GM21447 (cell line): ENCODE results near the gene SGCA.
A peak's percentile ranks its signal among the peaks of the same experiment; 100 is the strongest.

ENCODE experiments used
- ATAC-seq: cut with Tn5 transposase; IDR thresholded peaks from one replicate; pipeline ENCODE4 v1.9.1; 2021; ENCODE audit not compliant: unreplicated experiment

The SGCA gene

DNA sequence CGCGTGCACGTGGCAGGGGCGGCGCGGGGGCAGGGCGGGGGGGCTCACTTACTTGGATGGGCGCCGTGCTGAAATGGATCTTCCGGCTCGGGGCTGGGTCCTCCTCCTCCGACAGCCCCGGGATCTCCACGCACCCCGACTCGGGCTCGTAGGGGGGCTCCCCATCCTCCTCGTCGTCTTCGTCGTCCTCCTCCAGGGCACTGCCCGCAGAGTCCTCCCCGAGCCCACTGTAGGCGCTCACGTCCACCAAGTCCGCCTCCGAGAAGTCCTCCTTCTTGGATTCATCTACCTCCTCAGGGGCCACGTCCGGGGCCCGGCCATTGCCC lies 16.8 kb upstream of the SGCA start:
- no peak for ATAC-seq

DNA sequence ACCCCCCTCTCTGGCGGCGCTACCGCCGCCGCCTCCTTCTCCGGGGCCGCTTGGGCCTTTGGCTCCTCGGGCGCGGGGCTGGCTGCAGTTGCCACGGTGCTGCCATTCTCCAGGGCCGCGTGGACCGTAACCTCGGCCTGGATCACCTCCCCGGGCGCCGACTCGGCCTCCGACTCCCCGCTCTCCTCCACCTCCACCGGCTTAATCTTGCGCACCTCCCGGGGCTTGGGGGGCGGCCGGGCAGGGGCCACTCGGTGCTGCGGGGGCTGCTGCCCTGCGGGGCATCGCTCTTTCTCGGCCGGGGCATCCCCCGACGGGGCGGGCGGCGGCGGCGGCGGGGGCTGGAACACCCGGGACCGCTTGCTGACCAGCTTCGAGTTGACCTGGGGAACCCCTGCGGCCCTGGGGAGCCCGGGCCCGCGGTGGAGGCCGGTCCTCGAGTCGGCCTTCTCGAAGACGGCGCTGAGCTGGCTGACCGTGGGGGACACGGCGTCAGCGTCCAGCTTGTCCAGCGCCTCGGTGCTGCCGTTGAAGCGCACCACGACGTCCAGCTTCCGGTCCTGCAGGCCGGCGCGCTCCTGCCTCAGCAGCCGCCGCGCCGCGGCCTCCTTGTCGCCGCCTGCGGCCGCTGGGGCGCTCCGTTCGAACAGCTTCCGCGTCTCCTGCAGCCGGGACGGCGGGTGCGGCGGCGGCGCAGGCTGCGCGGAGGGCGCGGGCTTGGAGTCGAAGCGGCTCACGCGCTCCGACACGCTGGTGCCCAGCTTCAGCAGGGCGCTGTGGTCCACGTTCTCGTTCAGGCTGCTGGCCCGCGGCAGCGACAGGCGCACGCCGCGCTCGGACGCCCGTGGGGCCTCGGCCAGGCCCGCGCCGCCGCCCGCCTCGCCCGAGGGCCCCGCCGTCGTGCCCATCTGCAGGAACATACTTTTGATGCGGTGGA lies 16.1 kb upstream of the SGCA start:
- no peak for ATAC-seq

DNA sequence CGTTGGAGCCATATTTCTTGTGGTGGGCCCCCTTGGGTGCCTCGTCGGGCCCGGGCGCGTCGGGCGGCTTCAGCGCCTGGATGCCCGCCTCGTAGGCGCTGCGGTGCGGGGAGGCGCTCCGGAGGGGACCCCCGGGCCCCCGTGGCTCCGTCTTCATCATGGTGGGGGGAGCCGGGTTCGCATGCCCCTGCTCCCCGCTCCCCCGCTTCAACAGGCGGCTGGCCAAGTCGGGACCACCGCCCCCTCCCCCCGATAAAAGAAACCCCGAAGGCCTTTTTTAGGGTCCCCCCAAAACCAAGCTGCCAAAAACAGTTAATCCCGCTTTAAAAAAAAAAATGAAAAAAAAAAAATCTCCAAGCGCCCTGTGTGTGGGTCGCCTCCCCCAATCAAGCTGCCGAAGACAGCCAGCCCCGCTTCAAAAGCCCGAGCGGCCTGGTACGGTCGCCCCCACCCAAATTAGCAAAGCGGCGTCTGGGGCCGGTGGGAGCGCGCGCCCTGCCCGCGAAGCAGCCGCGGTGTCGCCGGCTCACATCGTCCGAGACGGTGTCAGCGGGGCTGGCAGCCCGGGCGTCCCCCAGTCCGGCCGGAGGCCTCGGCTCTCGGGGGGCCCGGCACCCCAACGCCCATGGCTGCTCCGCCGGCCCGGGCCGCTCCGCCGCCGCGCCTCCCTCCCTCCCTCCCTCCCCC lies 15.3 kb upstream of the SGCA start, which contains the start of gene PPP1R9B:
Gene PPP1R9B (minus strand): TSS at position 324 of the 687 bp plus-strand sequence. CDS start 164 bp downstream, at position 160.
- ATAC-seq, result no peak

DNA sequence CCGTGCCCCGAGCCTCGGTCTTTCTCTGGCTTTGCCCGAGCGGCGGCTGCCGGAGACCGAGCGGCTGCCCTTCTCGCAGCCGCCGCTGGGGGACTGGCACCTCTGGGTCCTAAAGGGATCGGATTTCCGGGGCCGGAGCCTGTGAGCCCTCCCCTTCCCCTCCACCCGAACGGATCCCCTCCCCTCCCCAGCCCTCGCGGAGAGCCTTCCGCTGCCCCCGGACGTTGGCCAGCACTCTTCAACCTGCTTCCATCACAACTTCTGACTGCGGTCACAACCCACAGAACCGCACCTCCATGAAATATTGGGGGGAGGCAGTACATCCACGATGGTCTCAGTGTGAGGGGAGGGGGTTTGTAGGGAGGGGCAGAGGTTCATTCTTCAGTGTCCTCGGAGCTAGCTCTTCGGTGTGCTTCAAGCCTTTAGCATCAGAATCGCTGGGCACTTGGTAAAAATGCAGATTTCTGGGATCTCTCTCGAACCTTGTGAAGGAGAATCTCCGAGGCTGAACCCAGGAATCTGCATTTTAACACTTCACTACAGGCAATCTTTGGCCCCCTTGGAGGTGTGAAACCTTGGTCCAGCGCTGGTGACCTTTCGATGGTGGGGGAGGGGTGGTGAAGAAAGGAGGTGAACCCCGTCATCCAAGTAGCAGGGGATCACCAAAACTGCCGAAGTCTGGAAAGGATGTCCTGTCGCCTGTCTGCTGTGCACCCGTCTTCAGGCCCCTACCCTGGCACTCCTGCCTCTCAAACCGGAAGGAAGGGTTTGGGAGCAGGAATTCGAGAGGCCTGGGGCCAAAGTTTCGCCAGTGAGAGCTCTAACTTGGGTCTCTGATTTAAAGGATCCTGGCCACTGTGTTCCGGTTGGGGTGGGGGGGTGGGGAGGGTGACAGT lies 14.5 kb upstream of the SGCA start:
- ATAC-seq, result peak; percentile 27

DNA sequence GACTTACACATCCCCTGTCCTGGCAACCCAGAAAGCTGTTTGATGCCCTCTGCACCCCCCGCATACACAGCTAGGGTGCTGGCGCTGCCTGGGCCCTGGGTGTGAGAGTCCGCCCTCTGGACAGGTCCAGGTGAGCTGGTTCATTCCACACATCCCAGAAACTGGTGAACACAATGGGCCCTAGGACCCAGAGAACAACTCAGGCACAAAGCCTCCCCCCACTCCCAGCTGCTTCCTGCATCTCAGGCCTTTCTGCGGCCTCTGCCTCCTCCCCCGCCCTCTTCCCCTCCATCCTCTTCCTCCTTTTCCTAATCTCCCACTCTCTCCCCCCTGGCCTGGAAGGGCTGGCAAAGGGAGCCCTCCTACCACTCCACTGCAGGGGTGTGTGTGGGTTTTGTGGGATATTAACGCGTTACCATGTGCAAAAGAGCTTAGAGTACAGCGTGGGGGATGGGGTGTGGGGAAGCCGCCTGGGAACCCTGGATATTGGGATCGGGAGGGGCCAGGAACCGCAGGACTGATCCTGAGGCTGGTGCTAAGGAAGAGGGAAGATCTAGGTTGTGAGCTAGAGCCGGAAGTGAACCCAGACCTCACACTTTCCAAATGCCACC lies 13.8 kb upstream of the SGCA start:
- ATAC-seq, result no peak

DNA sequence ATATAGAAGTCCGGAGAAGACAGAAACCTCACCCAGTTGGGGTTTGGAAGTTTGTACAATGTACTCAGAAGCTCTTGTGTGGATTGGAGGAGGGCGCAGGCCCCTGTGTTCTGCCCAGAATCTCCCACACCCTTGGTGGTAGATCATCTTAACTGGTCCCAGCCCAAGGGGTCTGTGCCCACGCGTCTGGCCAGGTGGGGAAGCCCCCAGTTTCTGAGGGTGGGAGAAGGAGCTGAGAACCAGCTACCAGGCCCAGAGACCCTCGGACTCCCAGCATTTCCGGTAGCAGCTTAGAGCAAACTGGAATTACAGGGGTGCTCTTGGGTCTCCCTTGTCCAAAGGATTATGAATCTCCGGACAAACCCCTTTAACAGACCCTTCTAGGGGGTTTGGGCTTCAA lies 13.1 kb upstream of the SGCA start:
- no peak for ATAC-seq

DNA sequence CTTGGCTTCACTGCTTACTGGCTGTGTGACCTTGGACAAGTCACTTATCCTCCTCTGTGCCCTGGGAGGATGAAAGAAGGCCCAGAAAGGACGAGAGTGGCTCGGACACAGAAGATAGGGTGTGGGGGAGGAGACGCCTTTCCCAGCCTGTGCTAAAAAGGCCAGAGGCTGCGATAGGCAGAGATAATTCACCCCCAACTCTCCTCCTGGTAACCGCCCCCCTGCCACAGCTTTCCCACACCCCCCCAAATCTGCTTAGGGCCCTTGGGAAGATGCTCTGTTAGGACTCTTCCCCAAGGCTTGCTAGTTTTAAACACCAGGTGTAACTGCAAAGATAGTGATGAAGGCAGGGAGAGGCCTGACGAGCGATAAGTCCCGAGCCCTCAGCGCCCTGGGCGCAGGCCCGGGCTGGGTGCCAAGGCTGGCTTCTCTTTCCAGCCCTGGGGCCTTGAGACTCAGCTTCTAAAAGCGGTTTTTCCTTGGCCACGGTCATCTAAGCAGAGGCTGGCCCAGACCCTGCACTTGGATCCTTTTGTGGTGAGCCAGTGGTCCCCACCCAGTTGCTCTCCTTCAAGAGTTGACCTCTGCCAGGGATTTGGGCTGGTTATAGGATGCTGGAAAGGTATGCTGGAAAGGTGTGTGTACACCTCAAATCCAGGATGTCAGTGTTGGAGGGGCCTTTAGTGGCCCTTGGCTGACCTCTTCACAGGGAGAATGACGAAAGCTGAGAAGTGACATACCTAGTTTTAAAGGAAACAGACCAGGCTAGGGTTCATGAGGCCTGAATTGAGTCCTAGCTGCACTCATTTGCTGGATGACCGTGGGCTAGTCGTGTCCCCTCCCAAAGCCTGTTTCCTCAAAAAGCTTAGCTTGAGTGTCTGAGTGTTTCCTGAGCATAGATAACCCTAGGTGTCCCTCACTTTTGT lies 11.9 kb upstream of the SGCA start:
- no peak for ATAC-seq

DNA sequence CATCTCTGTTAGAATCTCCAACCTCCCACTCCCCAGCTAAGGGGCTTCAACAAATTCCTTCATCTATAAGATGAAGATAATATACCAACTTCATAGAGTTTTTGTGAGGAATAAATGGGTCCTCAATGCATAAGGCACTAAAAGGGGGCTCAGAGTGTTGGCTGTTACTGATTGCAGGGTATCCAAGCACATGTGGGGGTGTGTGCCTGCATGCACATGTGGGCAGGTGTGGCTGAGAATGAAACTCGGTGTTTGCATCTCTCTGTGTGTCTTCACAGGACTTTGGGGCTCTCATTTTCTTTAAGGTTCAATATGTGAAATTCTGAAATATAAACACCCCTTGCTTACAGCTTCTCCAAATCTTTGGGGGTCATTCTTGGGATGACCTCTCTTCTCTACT lies 11.2 kb upstream of the SGCA start:
- peak; percentile 33 for ATAC-seq

DNA sequence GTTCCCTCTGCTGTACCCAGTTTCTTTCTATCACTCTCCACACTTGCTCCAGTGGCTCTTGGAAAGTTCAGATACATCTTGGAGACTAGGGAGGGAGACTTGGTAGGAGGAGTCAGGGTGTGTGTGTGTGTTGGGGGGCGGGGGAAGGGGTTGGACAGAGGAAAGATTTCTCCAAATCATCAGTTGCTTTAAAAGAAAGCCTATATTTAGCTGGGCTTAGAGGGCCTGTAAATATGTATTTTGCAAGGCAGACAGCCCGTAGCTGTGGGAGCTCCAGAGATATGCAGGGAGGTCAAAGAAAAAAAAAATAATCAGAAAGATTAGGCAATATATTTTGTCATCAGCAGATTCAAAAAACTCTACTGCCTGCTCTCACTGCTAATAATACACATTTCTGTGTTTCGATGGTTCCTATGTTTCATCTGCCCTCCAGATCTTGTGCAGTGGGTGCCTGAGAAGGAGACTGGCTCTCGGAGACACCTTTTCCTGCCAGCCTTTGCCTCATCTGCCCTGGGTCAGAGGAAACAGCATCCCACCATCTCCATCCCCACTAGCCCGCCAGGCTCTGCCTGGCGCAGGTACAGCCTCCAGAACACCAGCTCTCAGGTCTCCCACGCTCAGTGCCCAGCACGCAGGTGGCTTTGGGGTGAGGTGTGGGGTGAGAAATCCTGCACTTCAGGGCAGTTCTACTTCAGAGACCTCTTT lies 10.5 kb upstream of the SGCA start:
- ATAC-seq, result no peak

DNA sequence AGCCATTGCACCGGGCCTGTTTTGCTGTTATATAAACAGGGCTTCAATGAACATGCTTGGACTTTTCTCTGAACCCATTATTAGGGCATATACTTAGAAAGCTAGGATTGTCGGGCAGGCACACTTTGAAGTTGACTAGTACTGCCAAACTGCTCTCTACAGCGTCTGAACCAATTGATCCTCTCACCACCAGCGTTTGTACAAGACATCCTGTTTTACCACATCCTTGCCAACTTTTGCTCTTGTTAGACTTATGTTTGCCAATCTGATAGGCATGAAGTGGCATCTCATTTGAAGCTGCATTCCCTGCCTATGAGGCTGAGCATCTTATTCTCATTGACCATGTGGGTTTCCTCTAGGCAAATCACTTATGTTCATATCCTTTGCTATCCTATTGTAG lies 7.9 kb upstream of the SGCA start:
- no peak for ATAC-seq

DNA sequence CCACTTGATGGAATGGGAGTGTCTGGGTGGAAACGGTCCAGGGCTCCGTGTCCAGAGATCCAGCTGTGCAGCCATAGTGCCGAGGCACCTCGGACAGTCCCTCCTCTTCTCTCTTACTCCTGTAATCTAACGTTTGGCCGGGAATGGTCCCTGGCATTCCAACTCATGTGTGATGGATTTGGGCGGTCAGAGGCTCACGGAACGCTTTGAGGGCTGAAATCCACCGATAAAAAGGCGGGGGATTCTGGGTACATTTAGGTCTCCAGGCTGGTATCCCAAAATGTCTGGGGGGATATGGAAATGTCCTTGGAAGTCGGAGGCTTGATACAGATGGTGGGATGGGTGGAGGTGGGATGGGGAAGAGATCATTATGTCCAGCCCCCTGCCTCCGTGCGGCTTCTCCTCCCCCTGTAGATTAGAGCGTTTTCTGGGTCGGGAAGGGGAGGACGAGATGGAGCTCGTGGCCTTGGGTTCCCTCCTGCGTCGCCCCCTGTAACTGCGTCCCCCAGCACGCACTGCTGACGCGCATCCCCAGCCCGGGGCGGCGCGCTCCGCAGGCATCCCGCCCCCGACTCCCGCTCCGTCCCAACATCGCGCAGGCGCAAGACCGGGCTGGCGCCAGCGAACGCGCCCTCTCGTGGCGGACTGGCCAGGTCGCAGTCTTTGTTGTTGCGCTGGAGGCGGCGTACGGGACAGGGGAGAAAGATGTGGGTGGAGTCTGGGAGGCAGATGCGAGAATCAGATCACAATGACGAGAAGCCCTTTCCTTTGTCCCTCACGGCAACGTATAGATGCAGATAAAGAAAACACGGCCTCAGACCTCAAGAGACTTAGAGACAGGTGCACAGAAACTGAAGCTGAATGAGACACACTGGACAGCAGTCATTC lies 4.5 kb upstream of the SGCA start:
- ATAC-seq, result peak; percentile 82

DNA sequence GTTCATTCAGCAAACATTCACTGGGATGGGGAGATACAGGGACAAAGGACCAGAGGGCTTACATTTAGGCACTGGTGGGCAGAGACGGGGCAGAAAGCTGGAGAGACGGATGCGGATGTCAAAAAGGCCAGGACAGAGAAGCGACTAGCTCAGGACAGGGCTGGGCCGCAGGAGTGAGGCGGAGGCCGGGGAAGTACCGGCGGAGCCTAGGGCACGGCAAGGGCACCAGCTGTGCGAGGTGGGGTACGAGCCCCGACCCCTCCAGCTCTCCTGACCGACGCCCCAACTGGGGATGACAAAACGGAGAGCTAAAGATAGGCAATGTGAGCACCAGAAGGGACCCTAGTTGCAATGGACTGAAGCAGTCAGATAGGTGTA lies 3.9 kb upstream of the SGCA start:
- no peak for ATAC-seq

DNA sequence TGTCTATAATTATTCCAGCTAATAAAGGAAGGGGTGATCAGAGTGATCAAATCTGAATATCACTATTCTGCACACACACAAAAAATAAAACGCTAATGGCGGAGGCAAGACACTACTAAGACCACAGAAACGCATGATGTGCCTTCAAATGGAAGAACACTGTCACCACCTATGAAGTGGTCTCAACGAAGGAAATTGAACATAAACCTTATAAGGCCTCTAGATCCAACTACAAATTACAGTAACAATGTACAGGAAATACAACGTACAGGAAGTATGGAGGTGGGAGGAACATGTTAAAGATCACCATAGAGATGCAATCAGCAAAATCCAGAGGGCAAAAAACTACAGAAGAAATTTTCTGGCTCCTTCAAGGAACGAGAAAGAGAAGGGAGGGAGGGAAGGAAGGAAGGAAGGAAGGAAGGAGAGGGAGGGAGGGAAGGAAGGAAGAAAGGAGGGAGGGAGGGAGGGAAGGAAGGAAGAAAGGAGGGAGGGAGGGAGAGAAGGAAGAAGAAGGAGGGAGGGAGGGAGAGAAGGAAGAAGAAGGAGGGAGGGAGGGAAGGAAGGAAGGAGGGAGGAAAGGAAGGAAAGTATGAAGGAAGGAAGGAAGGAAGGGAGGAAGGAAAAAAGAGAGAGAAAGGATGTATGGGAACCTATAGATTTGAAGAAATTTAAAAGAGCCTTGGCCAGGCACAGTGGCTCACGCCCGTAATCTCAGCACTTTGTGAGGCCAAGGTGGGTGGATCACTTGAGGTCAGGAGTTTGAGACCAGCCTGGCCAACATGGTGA lies 3.1 kb upstream of the SGCA start:
- ATAC-seq, result no peak

DNA sequence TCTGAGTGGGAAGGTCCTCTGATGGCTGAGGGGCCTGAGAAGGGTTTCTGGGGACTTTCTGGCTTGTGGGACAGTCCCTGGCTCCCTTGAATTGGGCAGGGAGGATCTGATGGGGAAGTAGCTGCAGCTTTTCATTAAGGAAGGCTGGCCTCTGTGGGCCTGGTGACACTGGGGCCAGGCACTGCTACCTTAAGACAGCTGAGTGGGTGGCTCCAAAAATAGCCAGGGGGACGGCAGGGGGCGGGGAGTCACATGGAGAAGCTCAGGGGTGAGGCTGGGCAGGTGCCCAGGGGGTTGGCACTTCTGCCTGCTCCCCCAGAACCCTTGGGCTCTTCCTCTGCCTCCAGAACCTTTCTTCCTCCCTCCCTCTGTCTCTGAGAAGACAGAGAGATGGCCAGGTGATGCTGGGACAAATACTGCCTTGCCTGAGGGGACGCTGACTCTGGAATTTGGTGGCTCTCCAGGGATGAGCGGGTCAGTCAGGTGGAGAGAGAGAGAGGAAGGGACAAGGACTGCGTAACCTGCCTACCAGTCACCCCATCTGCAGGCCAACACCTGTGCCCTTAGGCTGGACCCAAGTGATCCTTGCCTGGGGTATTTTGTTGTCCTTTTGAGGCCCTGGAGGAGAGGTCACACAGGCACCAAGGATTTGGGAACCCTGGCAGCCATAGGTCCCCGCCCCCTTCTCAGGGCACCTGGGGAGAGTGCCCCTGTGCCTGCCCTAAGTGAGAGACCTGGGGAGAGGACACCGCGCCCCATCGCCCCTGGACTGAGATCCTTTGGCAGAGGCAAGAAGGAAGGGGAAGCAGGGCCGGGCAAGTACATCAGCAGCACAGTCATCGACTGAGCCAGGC lies 1.7 kb upstream of the SGCA start:
- ATAC-seq, result no peak

DNA sequence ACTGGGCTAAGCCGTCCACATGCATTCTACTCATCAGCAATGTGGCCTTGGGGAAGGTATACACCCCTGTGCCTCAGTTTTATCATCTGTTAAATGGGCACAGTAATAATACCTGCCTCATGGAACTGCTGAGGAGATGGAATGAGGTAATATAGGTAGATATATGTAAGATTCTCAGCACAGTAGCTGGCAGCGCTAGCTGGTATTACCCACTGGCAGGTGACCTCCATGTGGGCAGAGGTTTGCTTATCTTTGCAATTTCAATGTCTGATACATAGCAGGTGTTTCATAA lies 1.2 kb upstream of the SGCA start:
- ATAC-seq, result no peak

DNA sequence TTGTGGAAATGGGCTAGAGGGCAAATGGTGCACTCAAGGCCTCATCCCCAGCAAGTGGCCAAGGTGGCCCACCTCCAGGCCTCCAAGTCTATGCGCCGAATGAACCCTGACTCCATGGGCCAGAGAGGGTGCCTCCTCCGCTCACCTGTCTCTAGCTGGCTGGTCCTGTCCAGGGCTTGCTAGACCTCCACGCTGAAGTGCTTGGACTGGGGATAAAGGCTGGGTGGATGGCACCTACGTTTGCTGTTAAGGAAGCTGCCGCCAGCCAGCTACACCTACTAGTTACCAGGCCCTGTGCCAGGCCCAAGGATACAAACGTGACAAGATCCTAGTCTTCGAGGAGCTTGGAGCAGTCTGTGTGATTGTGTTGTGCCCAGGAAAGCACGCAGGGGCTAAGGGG lies 739 bp upstream of the SGCA start:
- no peak for ATAC-seq

DNA sequence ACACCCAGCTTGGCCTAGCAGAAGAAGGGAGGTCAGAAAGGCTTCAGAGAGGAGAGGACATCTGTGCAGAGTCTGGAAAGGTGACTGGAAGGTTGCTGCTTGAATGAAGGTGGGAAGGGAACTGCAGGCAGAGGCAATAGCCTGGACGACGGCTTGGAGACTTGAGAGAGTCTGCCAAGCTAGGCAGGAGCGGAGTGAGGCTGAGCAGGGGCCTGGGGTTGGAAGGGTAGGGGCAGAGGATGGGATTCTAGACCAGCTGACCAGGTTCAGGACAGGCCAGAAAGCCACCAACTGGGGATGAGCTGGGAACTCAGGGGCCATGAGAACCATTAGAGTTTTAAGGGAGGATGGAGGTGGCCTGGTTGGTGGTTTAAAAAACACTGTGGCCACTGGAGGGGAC lies 339 bp upstream of the SGCA start:
- ATAC-seq, result no peak
